Adipocyte (in vitro differentiated cells): ENCODE results near the gene AATK.

Experiments
- DNase-seq: peaks from one replicate; pipeline ENCODE4 v3.0.0-alpha.2; 2015; ENCODE audit warnings: low read depth
- H3K27me3 ChIP-seq: replicated peaks from 2 replicates; pipeline ENCODE4 v1.7.0; 2013; ENCODE audit warnings: mild to moderate bottlenecking, low read length, moderate library complexity; ENCODE audit not compliant: control insufficient read depth, insufficient read depth
- H3K36me3 ChIP-seq: 2 replicates; pipeline ENCODE4 v1.7.0; 2013; ENCODE audit warnings: low read length, mild to moderate bottlenecking, moderate library complexity; ENCODE audit not compliant: control insufficient read depth, insufficient read depth, severe bottlenecking
- H3K4me1 ChIP-seq: 2 replicates; pipeline ENCODE4 v1.7.0; 2013; ENCODE audit warnings: mild to moderate bottlenecking, low read length, moderate library complexity; ENCODE audit not compliant: control insufficient read depth, insufficient read depth
- H3K4me3 ChIP-seq: 2 replicates; pipeline ENCODE4 v1.7.0; 2013; ENCODE audit warnings: mild to moderate bottlenecking, low read length, moderate library complexity
- H3K9ac ChIP-seq: 2 replicates; pipeline ENCODE4 v1.7.0; 2013; ENCODE audit warnings: mild to moderate bottlenecking, low read length, moderate library complexity
- H3K9me3 ChIP-seq: 2 replicates; pipeline ENCODE4 v1.7.0; 2013; ENCODE audit warnings: mild to moderate bottlenecking, low read length, moderate library complexity; ENCODE audit not compliant: control insufficient read depth

Gene AATK

GRCh38 chr17:81120695-81121621 is 45.1 kb downstream of the AATK start:
- DNase-seq, result no peak
- no peak overlapping the region for H3K4me3 ChIP-seq
- no peaks in the 10 kb centered on the region for H3K36me3 ChIP-seq
- H3K27me3 ChIP-seq, result peaks cover 13% of the 10 kb centered on the region
- H3K4me1 ChIP-seq, result peaks cover 3% of the 10 kb centered on the region
- H3K9me3 ChIP-seq, result no peaks in the 10 kb centered on the region
- H3K9ac ChIP-seq, result no peak overlapping the region

DNA sequence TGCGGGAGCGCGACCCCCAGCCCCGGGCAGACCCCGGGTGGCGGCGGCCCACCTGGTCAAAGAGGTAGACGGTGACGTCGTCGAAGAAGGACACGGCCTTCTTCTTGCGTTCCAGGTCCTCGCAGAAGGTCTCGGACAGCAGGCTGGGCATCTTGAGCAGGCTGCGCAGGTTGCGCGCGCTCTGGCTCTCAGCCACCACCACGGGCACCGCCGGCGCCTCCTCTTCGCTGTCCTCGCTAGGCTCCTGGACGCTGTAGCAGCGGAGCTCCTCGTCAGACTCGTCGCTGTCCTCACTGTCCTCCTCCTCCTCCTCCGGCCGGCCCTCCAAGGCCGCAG is 45.9 kb downstream of the AATK start:
- Histone ChIP-seq H3K9ac (no peak overlapping the region), H3K4me1 (peaks cover 3% of the 10 kb centered on the region), H3K27me3 (peaks cover 13% of the 10 kb centered on the region), H3K36me3 (no peaks in the 10 kb centered on the region), H3K9me3 (no peaks in the 10 kb centered on the region), H3K4me3 (no peak overlapping the region)
- no peak for DNase-seq

- H3K9me3 ChIP-seq, result no peaks in the 10 kb centered on the region
- H3K4me3 ChIP-seq, result peak overlapping the region; percentile 58
- no peak overlapping the region for H3K9ac ChIP-seq
- H3K4me1 ChIP-seq, result peaks cover 3% of the 10 kb centered on the region
- DNase-seq, result peak; percentile 94
- peaks cover 13% of the 10 kb centered on the region for H3K27me3 ChIP-seq
- H3K36me3 ChIP-seq, result no peaks in the 10 kb centered on the region
Observed at GRCh38 chr17:81119223-81120148, 46.5 kb downstream of the AATK start.

DNA sequence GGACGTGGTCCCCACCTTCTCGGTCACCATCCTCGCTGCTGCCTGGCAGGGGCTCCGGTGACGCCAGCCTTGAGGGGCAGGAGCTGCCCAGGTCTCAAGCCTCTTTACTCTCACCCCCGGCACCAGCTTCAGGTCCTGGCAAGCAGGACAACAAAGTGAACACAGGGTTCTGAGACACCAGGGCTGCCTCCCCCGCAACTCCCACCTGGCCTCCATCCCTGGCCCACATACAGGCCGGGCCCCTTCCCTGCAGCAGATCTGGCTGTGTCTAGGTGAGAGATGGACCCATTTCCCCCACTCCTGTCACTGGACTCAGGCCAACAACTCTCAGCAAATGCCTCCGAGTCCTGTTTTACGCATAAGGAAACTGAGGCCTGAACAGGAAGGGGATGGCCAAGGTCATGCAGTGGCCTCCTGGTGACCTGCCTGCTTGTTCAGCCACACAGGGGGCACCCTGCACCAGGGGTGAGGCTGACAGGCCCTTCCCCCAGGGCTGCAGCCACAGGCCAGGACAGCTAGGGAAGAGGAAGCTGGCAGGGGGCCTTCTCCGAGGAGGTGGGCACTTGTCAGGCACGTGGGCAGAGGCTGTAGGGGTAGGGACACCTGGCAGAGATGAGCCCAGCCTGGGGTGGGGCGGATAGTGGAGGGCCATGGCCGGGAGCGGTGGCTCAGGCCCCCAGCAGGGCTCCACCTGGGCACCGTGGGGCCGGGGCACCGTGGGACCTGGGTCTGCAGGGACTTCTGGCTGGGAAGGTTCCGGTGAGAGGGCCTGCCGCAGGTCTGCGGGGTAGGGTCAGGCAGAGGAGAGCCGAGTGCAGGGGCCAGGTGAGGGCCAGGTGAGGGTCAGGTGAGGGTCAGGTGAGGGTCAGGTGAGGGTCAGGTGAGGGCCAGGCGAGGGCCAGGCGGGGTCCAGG is 47.5 kb downstream of the AATK start:
- no peak for DNase-seq
- H3K4me1 ChIP-seq, result peaks cover 3% of the 10 kb centered on the region
- no peak overlapping the region for H3K4me3 ChIP-seq
- no peaks in the 10 kb centered on the region for H3K9me3 ChIP-seq
- H3K9ac ChIP-seq, result no peak overlapping the region
- H3K27me3 ChIP-seq, result peaks cover 10% of the 10 kb centered on the region
- H3K36me3 ChIP-seq, result no peaks in the 10 kb centered on the region

DNA sequence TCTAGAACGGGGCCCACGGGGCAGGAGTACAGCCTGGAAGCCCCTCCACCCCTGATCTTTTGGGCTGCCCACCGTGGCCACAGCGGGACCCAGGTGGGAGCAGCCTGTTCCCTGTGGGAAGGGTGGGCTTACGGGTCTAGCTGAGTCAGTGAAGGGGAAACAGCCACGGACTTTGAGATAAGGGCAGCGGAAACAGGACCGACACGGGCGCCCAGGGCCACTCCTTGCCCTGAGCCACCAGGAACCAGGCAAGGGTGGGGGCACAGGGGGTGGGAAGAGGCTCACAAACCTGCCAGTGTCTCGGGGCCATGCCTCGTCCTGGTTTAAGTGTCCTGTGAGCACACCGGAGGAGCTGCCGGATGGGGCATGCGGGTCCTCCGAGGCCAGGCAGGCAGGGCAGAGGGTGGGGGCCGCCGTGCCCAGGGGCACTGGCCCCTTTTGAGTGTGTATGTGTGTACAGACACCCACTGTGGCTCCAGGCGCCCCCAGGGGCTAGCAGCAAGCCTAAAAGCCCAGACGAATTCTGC is 48.3 kb downstream of the AATK start:
- Histone ChIP-seq H3K27me3 (peaks cover 3% of the 10 kb centered on the region), H3K4me3 (no peak overlapping the region), H3K9ac (no peak overlapping the region), H3K36me3 (no peaks in the 10 kb centered on the region), H3K4me1 (peaks cover 3% of the 10 kb centered on the region), H3K9me3 (no peaks in the 10 kb centered on the region)
- DNase-seq, result no peak

DNA sequence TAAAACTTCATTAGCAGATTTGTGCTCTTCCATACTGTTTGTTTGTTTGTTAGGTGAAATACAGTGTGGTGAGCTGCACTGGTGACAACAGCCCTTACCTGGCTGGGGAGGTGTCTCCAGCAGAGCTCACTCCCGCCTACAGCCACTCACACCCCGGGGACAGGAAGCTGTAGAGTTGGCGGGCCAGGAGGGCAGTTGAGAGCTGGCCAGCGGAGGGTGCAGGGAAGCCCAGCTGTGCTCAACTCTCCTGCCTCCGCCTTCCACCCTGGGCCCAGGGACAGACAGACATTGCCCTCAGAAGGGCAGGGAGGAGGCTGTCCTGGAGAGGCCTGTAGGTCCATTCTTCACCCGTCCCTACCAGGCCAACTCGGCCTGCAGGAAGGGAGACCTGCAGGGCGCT is 49.3 kb downstream of the AATK start:
- Histone ChIP-seq H3K4me3 (no peak overlapping the region), H3K4me1 (peaks cover 3% of the 10 kb centered on the region), H3K27me3 (no peaks in the 10 kb centered on the region), H3K9me3 (no peaks in the 10 kb centered on the region), H3K36me3 (no peaks in the 10 kb centered on the region), H3K9ac (no peak overlapping the region)
- DNase-seq, result no peak

GRCh38 chr17:81115749-81116464 is 50.1 kb downstream of the AATK start:
- Histone ChIP-seq H3K9ac (no peak overlapping the region), H3K36me3 (no peaks in the 10 kb centered on the region), H3K4me3 (no peak overlapping the region), H3K9me3 (no peaks in the 10 kb centered on the region), H3K4me1 (peaks cover 3% of the 10 kb centered on the region), H3K27me3 (no peaks in the 10 kb centered on the region)
- no peak for DNase-seq

DNA sequence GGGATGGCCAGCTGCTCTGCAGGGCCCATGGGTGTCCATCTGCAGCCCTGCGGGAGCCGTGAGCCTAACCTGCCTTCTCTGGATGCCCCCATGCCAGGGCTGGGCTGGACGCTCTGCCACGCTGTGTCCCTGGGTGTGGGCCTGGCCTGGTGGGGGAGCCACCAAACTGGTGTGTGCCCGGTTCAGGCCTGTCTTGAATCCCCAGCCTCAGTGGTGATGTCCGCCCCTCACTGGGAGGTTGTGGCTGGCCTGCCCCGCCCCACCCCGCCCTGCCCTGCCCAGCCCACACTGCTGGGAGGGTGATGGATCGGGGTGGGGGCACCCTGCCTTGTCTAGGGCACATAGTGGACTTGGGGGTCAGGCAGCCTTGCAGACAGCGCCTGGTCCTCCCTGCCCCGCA is 50.8 kb downstream of the AATK start:
- DNase-seq, result no peak
- Histone ChIP-seq H3K9ac (no peak overlapping the region), H3K4me1 (peaks cover 3% of the 10 kb centered on the region), H3K27me3 (no peaks in the 10 kb centered on the region), H3K9me3 (no peaks in the 10 kb centered on the region), H3K4me3 (no peak overlapping the region), H3K36me3 (no peaks in the 10 kb centered on the region)

- Histone ChIP-seq H3K9me3 (no peaks in the 10 kb centered on the region), H3K4me3 (no peak overlapping the region), H3K27me3 (no peaks in the 10 kb centered on the region), H3K4me1 (peaks cover 3% of the 10 kb centered on the region), H3K9ac (no peak overlapping the region), H3K36me3 (no peaks in the 10 kb centered on the region)
- no peak for DNase-seq
Observed at GRCh38 chr17:81114351-81115093, 51.5 kb downstream of the AATK start.
